ENCODE measurements around the gene MAP3K21.

The MAP3K21 gene

GRCh38 chr1:233412812-233413211 lies 85.3 kb downstream of the MAP3K21 start:
- no peak overlapping the region for H4K8ac ChIP-seq (ENCODE audit: low read length)
- WGBS = 70% methylated on average over 2 of the region's 2 CpGs
- no peak overlapping the region for H3K14ac ChIP-seq (ENCODE audit: low read length in 2 of 2)
- no peak overlapping the region for H2AK5ac ChIP-seq (ENCODE audit: low read length, severe bottlenecking)
- no peak for DNase-seq
- no peaks in the 10 kb centered on the region for H3K36me3 ChIP-seq (ENCODE audit: control insufficient read depth in 1 of 2, insufficient read depth in 2 of 2, low read depth in 1 of 2, low read length in 2 of 2)
- H3K4me3 ChIP-seq (ENCODE audit: insufficient read depth in 1 of 2, low read depth in 1 of 2, low read length in 2 of 2) = no peak overlapping the region
- no peak overlapping the region for H2BK120ac ChIP-seq (ENCODE audit: low read depth, low read length)
- no peak overlapping the region for H2BK12ac ChIP-seq (ENCODE audit: low read length in 2 of 2)
- H2AFZ ChIP-seq (ENCODE audit: low read depth, low read length) = no peak overlapping the region
- no peak overlapping the region for H2BK5ac ChIP-seq (ENCODE audit: low read depth, low read length, poor library complexity, severe bottlenecking)
- no peak overlapping the region for H3K27ac ChIP-seq (ENCODE audit: low read length, poor library complexity, severe bottlenecking)
- H3K9me3 ChIP-seq (ENCODE audit: control insufficient read depth, low read length) = no peaks in the 10 kb centered on the region
- no peaks in the 10 kb centered on the region for H3K79me1 ChIP-seq (replicated peaks; ENCODE audit: low read length, poor library complexity, severe bottlenecking)
- no peak overlapping the region for H3K23ac ChIP-seq (ENCODE audit: low read length in 2 of 2)
- no peak overlapping the region for H3K9ac ChIP-seq (ENCODE audit: low read length)
- H3K18ac ChIP-seq (ENCODE audit: low read depth in 1 of 2, low read length in 2 of 2) = no peak overlapping the region
- H3K27me3 ChIP-seq (ENCODE audit: control insufficient read depth in 1 of 2, insufficient read depth in 1 of 2, low read length in 2 of 2) = no peaks in the 10 kb centered on the region
- no peak overlapping the region for H2BK15ac ChIP-seq (ENCODE audit: low read depth, poor library complexity, severe bottlenecking)
- no peak overlapping the region for H3K4me2 ChIP-seq (ENCODE audit: low read length, poor library complexity, severe bottlenecking)
- H3K4me1 ChIP-seq (ENCODE audit: control insufficient read depth, insufficient read depth, low read depth, low read length) = no peaks in the 10 kb centered on the region
- H3K4ac ChIP-seq (ENCODE audit: low read depth in 1 of 2, low read length in 2 of 2) = no peak overlapping the region
- H4K91ac ChIP-seq (ENCODE audit: low read length) = no peak overlapping the region

GRCh38 chr1:233421293-233421692 lies 93.8 kb downstream of the MAP3K21 start:
- Histone ChIP-seq H3K79me1 (replicated peaks; ENCODE audit: low read length, poor library complexity, severe bottlenecking) (no peaks in the 10 kb centered on the region), H3K4me1 (ENCODE audit: control insufficient read depth, insufficient read depth, low read depth, low read length) (no peaks in the 10 kb centered on the region), H2BK12ac (ENCODE audit: low read length in 2 of 2) (no peak overlapping the region), H4K91ac (ENCODE audit: low read length) (no peak overlapping the region), H3K36me3 (ENCODE audit: control insufficient read depth in 1 of 2, insufficient read depth in 2 of 2, low read depth in 1 of 2, low read length in 2 of 2) (no peaks in the 10 kb centered on the region), H3K9ac (ENCODE audit: low read length) (no peak overlapping the region), H3K27ac (ENCODE audit: low read length, poor library complexity, severe bottlenecking) (no peak overlapping the region), H3K14ac (ENCODE audit: low read length in 2 of 2) (no peak overlapping the region), H3K4me3 (ENCODE audit: insufficient read depth in 1 of 2, low read depth in 1 of 2, low read length in 2 of 2) (no peak overlapping the region), H3K9me3 (ENCODE audit: control insufficient read depth, low read length) (no peaks in the 10 kb centered on the region), H3K18ac (ENCODE audit: low read depth in 1 of 2, low read length in 2 of 2) (no peak overlapping the region), H3K4ac (ENCODE audit: low read depth in 1 of 2, low read length in 2 of 2) (no peak overlapping the region), H2BK15ac (ENCODE audit: low read depth, poor library complexity, severe bottlenecking) (no peak overlapping the region), H2AFZ (ENCODE audit: low read depth, low read length) (no peak overlapping the region), H2BK120ac (ENCODE audit: low read depth, low read length) (no peak overlapping the region), H3K4me2 (ENCODE audit: low read length, poor library complexity, severe bottlenecking) (no peak overlapping the region), H3K27me3 (ENCODE audit: control insufficient read depth in 1 of 2, insufficient read depth in 1 of 2, low read length in 2 of 2) (no peaks in the 10 kb centered on the region), H2BK5ac (ENCODE audit: low read depth, low read length, poor library complexity, severe bottlenecking) (no peak overlapping the region), H3K23ac (ENCODE audit: low read length in 2 of 2) (no peak overlapping the region), H2AK5ac (ENCODE audit: low read length, severe bottlenecking) (no peak overlapping the region), H4K8ac (ENCODE audit: low read length) (no peak overlapping the region)
- no peak for DNase-seq

- Histone ChIP-seq H3K18ac (ENCODE audit: low read depth in 1 of 2, low read length in 2 of 2) (no peak overlapping the region), H2BK5ac (ENCODE audit: low read depth, low read length, poor library complexity, severe bottlenecking) (no peak overlapping the region), H3K27ac (ENCODE audit: low read length, poor library complexity, severe bottlenecking) (no peak overlapping the region), H2BK12ac (ENCODE audit: low read length in 2 of 2) (no peak overlapping the region), H3K27me3 (ENCODE audit: control insufficient read depth in 1 of 2, insufficient read depth in 1 of 2, low read length in 2 of 2) (no peaks in the 10 kb centered on the region), H2AFZ (ENCODE audit: low read depth, low read length) (no peak overlapping the region), H3K9ac (ENCODE audit: low read length) (peak overlapping the region; percentile 26), H4K91ac (ENCODE audit: low read length) (no peak overlapping the region), H3K4me3 (ENCODE audit: insufficient read depth in 1 of 2, low read depth in 1 of 2, low read length in 2 of 2) (peak overlapping the region in 1 of 2 experiments; percentile 61), H3K23ac (ENCODE audit: low read length in 2 of 2) (no peak overlapping the region), H3K14ac (ENCODE audit: low read length in 2 of 2) (no peak overlapping the region), H3K36me3 (ENCODE audit: control insufficient read depth in 1 of 2, insufficient read depth in 2 of 2, low read depth in 1 of 2, low read length in 2 of 2) (no peaks in the 10 kb centered on the region), H3K4me2 (ENCODE audit: low read length, poor library complexity, severe bottlenecking) (no peak overlapping the region), H2AK5ac (ENCODE audit: low read length, severe bottlenecking) (no peak overlapping the region), H3K4ac (ENCODE audit: low read depth in 1 of 2, low read length in 2 of 2) (no peak overlapping the region), H4K8ac (ENCODE audit: low read length) (no peak overlapping the region), H3K9me3 (ENCODE audit: control insufficient read depth, low read length) (no peaks in the 10 kb centered on the region), H2BK120ac (ENCODE audit: low read depth, low read length) (no peak overlapping the region), H2BK15ac (ENCODE audit: low read depth, poor library complexity, severe bottlenecking) (no peak overlapping the region), H3K79me1 (replicated peaks; ENCODE audit: low read length, poor library complexity, severe bottlenecking) (no peaks in the 10 kb centered on the region), H3K4me1 (ENCODE audit: control insufficient read depth, insufficient read depth, low read depth, low read length) (no peaks in the 10 kb centered on the region)
- no peak for DNase-seq
- WGBS = 80% methylated on average over 1 of the region's 2 CpGs
Measured at GRCh38 chr1:233424779-233425178, 97.3 kb downstream of the MAP3K21 start.

GRCh38 chr1:233427907-233428306 lies 100.4 kb downstream of the MAP3K21 start:
- H3K9me3 ChIP-seq (ENCODE audit: control insufficient read depth, low read length) = no peaks in the 10 kb centered on the region
- no peak overlapping the region for H4K91ac ChIP-seq (ENCODE audit: low read length)
- no peak overlapping the region for H2BK120ac ChIP-seq (ENCODE audit: low read depth, low read length)
- no peak overlapping the region for H3K9ac ChIP-seq (ENCODE audit: low read length)
- H3K36me3 ChIP-seq (ENCODE audit: control insufficient read depth in 1 of 2, insufficient read depth in 2 of 2, low read depth in 1 of 2, low read length in 2 of 2) = no peaks in the 10 kb centered on the region
- DNase-seq = no peak
- no peak overlapping the region for H3K14ac ChIP-seq (ENCODE audit: low read length in 2 of 2)
- no peak overlapping the region for H3K27ac ChIP-seq (ENCODE audit: low read length, poor library complexity, severe bottlenecking)
- no peak overlapping the region for H3K23ac ChIP-seq (ENCODE audit: low read length in 2 of 2)
- no peak overlapping the region for H2AFZ ChIP-seq (ENCODE audit: low read depth, low read length)
- no peaks in the 10 kb centered on the region for H3K27me3 ChIP-seq (ENCODE audit: control insufficient read depth in 1 of 2, insufficient read depth in 1 of 2, low read length in 2 of 2)
- no peak overlapping the region for H3K4ac ChIP-seq (ENCODE audit: low read depth in 1 of 2, low read length in 2 of 2)
- no CpG with 5 or more reads among the region's 1 CpG for WGBS
- H3K4me1 ChIP-seq (ENCODE audit: control insufficient read depth, insufficient read depth, low read depth, low read length) = no peaks in the 10 kb centered on the region
- no peaks in the 10 kb centered on the region for H3K79me1 ChIP-seq (replicated peaks; ENCODE audit: low read length, poor library complexity, severe bottlenecking)
- H3K4me2 ChIP-seq (ENCODE audit: low read length, poor library complexity, severe bottlenecking) = no peak overlapping the region
- H3K4me3 ChIP-seq (ENCODE audit: insufficient read depth in 1 of 2, low read depth in 1 of 2, low read length in 2 of 2) = no peak overlapping the region
- H2BK15ac ChIP-seq (ENCODE audit: low read depth, poor library complexity, severe bottlenecking) = no peak overlapping the region
- H2AK5ac ChIP-seq (ENCODE audit: low read length, severe bottlenecking) = no peak overlapping the region
- no peak overlapping the region for H2BK5ac ChIP-seq (ENCODE audit: low read depth, low read length, poor library complexity, severe bottlenecking)
- H3K18ac ChIP-seq (ENCODE audit: low read depth in 1 of 2, low read length in 2 of 2) = no peak overlapping the region
- H4K8ac ChIP-seq (ENCODE audit: low read length) = no peak overlapping the region
- no peak overlapping the region for H2BK12ac ChIP-seq (ENCODE audit: low read length in 2 of 2)
